GM23338 (cell line): ENCODE data around the gene CD3G. TPM values are rescaled to one million over a fixed set of nuclear protein-coding genes. Genes with fewer than 3 reads are reported as not detected.

Experiments
- ATAC-seq: fragments of 200-7000 bp; cut with Tn5 transposase; 3 replicates; pipeline ENCODE4 v1.9.1; 2020
- DNase-seq: peaks from one replicate; pipeline ENCODE4 v3.0.0-alpha.2; 2015; ENCODE audit warnings: low spot score
- H2AFZ ChIP-seq: fragments of 200-600 bp; sonication (generic); 2 replicates; pipeline ENCODE4 v1.8.0; 2016; ENCODE audit warnings: antibody characterized with exemption, mild to moderate bottlenecking, moderate library complexity
- H3F3A ChIP-seq: fragments of 200-600 bp; sonication (generic); replicated peaks from 2 replicates; pipeline ENCODE4 v1.8.0; 2017; ENCODE audit warnings: antibody characterized with exemption, mixed run types, low read depth
- H3K27ac ChIP-seq: fragments of 200-600 bp; sonication (generic); 2 replicates; pipeline ENCODE4 v1.6.1; 2016; ENCODE audit warnings: low read depth
- H3K27me3 ChIP-seq: fragments of 200-600 bp; sonication (generic); 2 replicates; pipeline ENCODE4 v1.8.0; 2016; ENCODE audit warnings: mild to moderate bottlenecking, mixed run types, moderate library complexity; ENCODE audit not compliant: insufficient read depth
- H3K36me3 ChIP-seq: fragments of 200-600 bp; sonication (generic); 2 replicates; pipeline ENCODE4 v1.8.0; 2016; ENCODE audit warnings: mild to moderate bottlenecking; ENCODE audit not compliant: insufficient read depth
- H3K4me1 ChIP-seq: fragments of 200-600 bp; sonication (generic); 2 replicates; pipeline ENCODE4 v1.8.0; 2016; ENCODE audit warnings: mild to moderate bottlenecking, moderate library complexity; ENCODE audit not compliant: insufficient read depth
- H3K4me2 ChIP-seq: fragments of 200-600 bp; sonication (generic); 2 replicates; pipeline ENCODE4 v1.7.1; 2017; ENCODE audit warnings: mixed run types
- H3K4me3 ChIP-seq: fragments of 200-600 bp; sonication (generic); 2 replicates; pipeline ENCODE4 v1.6.1; 2016; ENCODE audit warnings: mixed run types
- H3K79me2 ChIP-seq: fragments of 200-600 bp; sonication (generic); replicated peaks from 2 replicates; pipeline ENCODE4 v1.8.0; 2017; ENCODE audit warnings: mild to moderate bottlenecking; ENCODE audit not compliant: insufficient read depth
- H3K9me2 ChIP-seq: fragments of 200-600 bp; sonication (generic); 2 replicates; pipeline ENCODE4 v1.8.0; 2017; ENCODE audit not compliant: insufficient read depth
- H4K20me1 ChIP-seq: fragments of 200-600 bp; sonication (generic); replicated peaks from 2 replicates; pipeline ENCODE4 v1.8.0; 2017; ENCODE audit warnings: mild to moderate bottlenecking; ENCODE audit not compliant: insufficient read depth
- H3K27ac Mint-ChIP-seq: 2 replicates; pipeline ENCODE4 v1.8.0; 2020; ENCODE audit warnings: inconsistent platforms, mild to moderate bottlenecking, moderate library complexity, mixed read lengths
- H3K27me3 Mint-ChIP-seq: 3 replicates; pipeline ENCODE4 v1.8.0; 2022; ENCODE audit warnings: low read depth, mild to moderate bottlenecking, moderate library complexity, mixed read lengths, inconsistent platforms; ENCODE audit not compliant: insufficient read depth, poor library complexity
- H3K36me3 Mint-ChIP-seq: 3 replicates; pipeline ENCODE4 v1.8.0; 2021; ENCODE audit warnings: low read depth, mild to moderate bottlenecking, inconsistent platforms, moderate library complexity, mixed read lengths
- H3K4me1 Mint-ChIP-seq: 3 replicates; pipeline ENCODE4 v1.8.0; 2020; ENCODE audit warnings: mild to moderate bottlenecking, inconsistent platforms, mixed read lengths
- H3K4me3 Mint-ChIP-seq: 3 replicates; pipeline ENCODE4 v1.8.0; 2021; ENCODE audit warnings: moderate library complexity, mild to moderate bottlenecking, inconsistent platforms, mixed read lengths
- H3K9me3 Mint-ChIP-seq: 3 replicates; pipeline ENCODE4 v1.8.0; 2020; ENCODE audit warnings: moderate library complexity, mild to moderate bottlenecking, inconsistent platforms, mixed read lengths
- CREB1 ChIP-seq: fragments of 250-450 bp; sonication (Bioruptor Pico); IDR thresholded peaks from 2 replicates; pipeline ENCODE4 v1.5.0; 2020; ENCODE audit warnings: low read depth, mild to moderate bottlenecking, moderate library complexity
- CTCF ChIP-seq, 2 experiments: fragments of 200-600 bp in 1 of 2; sonication (generic) in 1 of 2; conservative IDR thresholded peaks; 2 replicates each; pipeline versions ENCODE4 v1.5.1 to v1.6.1; 2016 to 2017; ENCODE audit warnings: antibody characterized with exemption in 2 of 2, low read depth in 2 of 2, mild to moderate bottlenecking in 2 of 2, moderate library complexity in 1 of 2
- ETS1 ChIP-seq: IDR thresholded peaks from 2 replicates; pipeline ENCODE4 v1.6.1; 2016; ENCODE audit warnings: antibody characterized with exemption
- EZH2 ChIP-seq: fragments of 200-600 bp; sonication (generic); IDR thresholded peaks from one replicate; pipeline ENCODE4 v1.8.0; 2017; ENCODE audit warnings: antibody characterized with exemption, mild to moderate bottlenecking, low read depth; ENCODE audit not compliant: unreplicated experiment
- EZH2phosphoT487 ChIP-seq: fragments of 200-600 bp; sonication (generic); IDR thresholded peaks from one replicate; pipeline ENCODE4 v1.8.1; 2018; ENCODE audit warnings: antibody characterized with exemption; ENCODE audit not compliant: unreplicated experiment
- JUNB ChIP-seq: IDR thresholded peaks from one replicate; pipeline ENCODE4 v1.6.1; 2016; ENCODE audit warnings: antibody characterized with exemption; ENCODE audit not compliant: unreplicated experiment
- NANOG ChIP-seq: IDR thresholded peaks from 2 replicates; pipeline ENCODE4 v1.6.1; 2016; ENCODE audit warnings: antibody characterized with exemption, borderline replicate concordance
- POLR2AphosphoS5 ChIP-seq: IDR thresholded peaks from 2 replicates; pipeline ENCODE4 v1.6.1; 2016; ENCODE audit warnings: antibody characterized with exemption, low read depth
- REST ChIP-seq: IDR thresholded peaks from one replicate; pipeline ENCODE4 v1.6.1; 2018; ENCODE audit warnings: antibody characterized with exemption; ENCODE audit not compliant: unreplicated experiment
- STAT1 ChIP-seq: IDR thresholded peaks from one replicate; pipeline ENCODE4 v1.6.1; 2016; ENCODE audit warnings: antibody characterized with exemption; ENCODE audit not compliant: unreplicated experiment
- ZNF114 ChIP-seq: fragments of 250-450 bp; sonication (Bioruptor Pico); IDR thresholded peaks from 2 replicates; pipeline ENCODE4 v1.5.0; 2020; ENCODE audit warnings: mild to moderate bottlenecking, moderate library complexity
- ZNF331 ChIP-seq: fragments of 250-450 bp; sonication (Bioruptor Pico); IDR thresholded peaks from 2 replicates; pipeline ENCODE4 v1.5.0; 2020; ENCODE audit warnings: low read depth, mild to moderate bottlenecking, moderate library complexity
- ZNF462 ChIP-seq: fragments of 250-450 bp; sonication (Bioruptor Pico); IDR thresholded peaks from 2 replicates; pipeline ENCODE4 v1.5.0; 2020; ENCODE audit warnings: mild to moderate bottlenecking, moderate library complexity
- polyA plus RNA-seq: library from polyadenylated mRNA; unstranded; fragments of >200 nt; fragmentation: Nextera tagmentation; extraction: Ambion mirVana; gene quantifications from 2 replicates; pipeline ENCODE4 v1.2.1, GENCODE V29; 2016
- total RNA-seq: library from RNA; depleted of rRNA; stranded (reverse); fragments of >200 nt; shearing (Covaris generic); gene quantifications from 2 replicates; pipeline ENCODE4 v1.2.3, GENCODE V29; 2014

The CD3G gene
- total and polyA plus RNA-seq, 2 experiments from 2014 or later: not detected

GRCh38 chr11:118401151-118401879, 57.2 kb downstream of the CD3G start, which contains the start of gene ATP5MG:
TSS of gene ATP5MG (plus strand) at chr11:118401606. CDS start at chr11:118401666, 60 bp downstream.
- Mint-ChIP-seq H3K27me3 (peaks cover 5% of the 10 kb centered on the region), H3K4me3 (peak within 1 kb of the TSS; percentile 98), H3K36me3 (peaks cover 7% of the 10 kb centered on the region), H3K9me3 (no peaks in the 10 kb centered on the region), H3K27ac (peak within 1 kb of the TSS; percentile 99), H3K4me1 (peaks cover 13% of the 10 kb centered on the region; the same call in 2 of the 3 replicates)
- Histone ChIP-seq H3K9me2 (no peaks in the 10 kb centered on the region), H3K27me3 (no peaks in the 10 kb centered on the region), H3K36me3 (no peaks in the 10 kb centered on the region; the same call in 1 of the 2 replicates), H3K4me2 (peak within 1 kb of the TSS; percentile 76), H2AFZ (peak within 1 kb of the TSS; percentile 28; the same call in 1 of the 2 replicates), H3K79me2 (peaks cover 48% of the 10 kb centered on the region), H3K27ac (peak within 1 kb of the TSS; percentile 74), H3F3A (0 out of 2 replicates have a peak, but pooled peaks cover 5% of the 10 kb centered on the region), H3K4me3 (peak within 1 kb of the TSS; percentile 89), H4K20me1 (peaks cover 19% of the 10 kb centered on the region; the same call in 1 of the 2 replicates), H3K4me1 (no peaks in the 10 kb centered on the region; the same call in 1 of the 2 replicates)
- ATAC-seq: peak; percentile 84
- DNase-seq: peak; percentile 97
- TF ChIP-seq ZNF114 (CRISPR knock-in tag) (no peak), ETS1 (0 out of 2 replicates have a peak, but pooled peaks have one; percentile 25), REST (no peak), CREB1 (CRISPR knock-in tag) (no peak; the same call in 1 of the 2 replicates), POLR2AphosphoS5 (peak; percentile 89), ZNF462 (CRISPR knock-in tag) (no peak), STAT1 (no peak), EZH2phosphoT487 (no peak), EZH2 (no peak), NANOG (no peak), ZNF331 (no peak), JUNB (no peak), CTCF (conservative IDR thresholded peaks at IDR 0.05; ENCODE audit: low read depth in 2 of 2) (no peak)
